HG02571 (cell line): ENCODE data around the gene SBF2.

Source experiments
- ATAC-seq: cut with Tn5 transposase; IDR thresholded peaks from one replicate; pipeline ENCODE4 v1.9.1; 2021; ENCODE audit warnings: mild to moderate bottlenecking, moderate library complexity; ENCODE audit not compliant: unreplicated experiment

SBF2 gene

DNA sequence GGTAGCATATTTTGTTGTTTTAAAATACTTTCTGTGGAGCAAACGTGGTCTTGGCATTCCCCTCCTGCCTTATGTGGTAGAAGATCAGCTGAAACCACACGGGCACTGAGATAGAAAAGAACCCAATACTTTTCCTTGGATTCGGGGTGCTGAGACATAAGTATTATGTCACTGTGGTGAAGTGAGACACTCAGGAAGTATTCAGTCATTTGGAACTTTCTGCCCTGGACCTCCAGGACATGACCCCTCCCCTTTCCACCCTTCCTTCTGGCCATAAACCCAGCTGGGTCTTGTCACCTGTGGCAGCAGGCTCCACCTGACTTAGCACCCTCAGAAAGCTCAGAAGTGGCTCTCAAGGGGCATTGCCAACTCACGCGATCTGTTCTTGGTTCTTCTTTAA lies 506.8 kb downstream of the SBF2 start:
- no peak for ATAC-seq

GRCh38 chr11:9784602-9785315 lies 509.3 kb downstream of the SBF2 start:
- ATAC-seq: no peak

GRCh38 chr11:9783986-9784385 lies 510.0 kb downstream of the SBF2 start:
- ATAC-seq: no peak

- ATAC-seq: no peak
Measured at GRCh38 chr11:9780929-9781328, 513.1 kb downstream of the SBF2 start.

- no peak for ATAC-seq
Measured at GRCh38 chr11:9777525-9777924, 516.5 kb downstream of the SBF2 start.

GRCh38 chr11:9777066-9777465 lies 517.0 kb downstream of the SBF2 start:
- no peak for ATAC-seq

- ATAC-seq: no peak
Measured at GRCh38 chr11:9776203-9776602, 517.8 kb downstream of the SBF2 start.

GRCh38 chr11:9775398-9775779 lies 518.6 kb downstream of the SBF2 start:
- ATAC-seq: no peak

- no peak for ATAC-seq
Measured at GRCh38 chr11:9774591-9775397, 519.2 kb downstream of the SBF2 start.

DNA sequence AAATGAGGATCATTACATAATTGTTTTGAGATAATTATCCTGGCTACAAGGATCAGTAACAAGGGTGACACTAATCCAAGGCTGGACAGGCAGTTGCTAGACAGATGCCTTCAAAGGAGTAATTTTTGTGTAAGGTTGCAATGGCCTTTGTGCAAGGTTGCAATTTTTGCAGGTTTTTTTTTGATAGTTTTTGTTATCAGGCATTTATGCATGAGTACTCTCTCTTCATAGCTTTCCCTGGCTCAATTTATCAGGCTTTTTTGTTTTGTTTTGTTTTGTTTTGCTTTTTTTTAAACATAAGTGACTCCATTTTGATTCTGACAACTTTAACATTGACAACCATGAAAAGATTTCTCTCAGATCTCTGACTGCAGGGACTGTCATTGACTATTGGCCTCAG lies 519.9 kb downstream of the SBF2 start:
- no peak for ATAC-seq

GRCh38 chr11:9773524-9773923 lies 520.5 kb downstream of the SBF2 start:
- no peak for ATAC-seq

- ATAC-seq: no peak
Measured at GRCh38 chr11:9772218-9772617, 521.8 kb downstream of the SBF2 start.

GRCh38 chr11:9771071-9771511 lies 522.9 kb downstream of the SBF2 start:
- ATAC-seq: no peak

GRCh38 chr11:9769621-9770020 lies 524.4 kb downstream of the SBF2 start:
- ATAC-seq: no peak

DNA sequence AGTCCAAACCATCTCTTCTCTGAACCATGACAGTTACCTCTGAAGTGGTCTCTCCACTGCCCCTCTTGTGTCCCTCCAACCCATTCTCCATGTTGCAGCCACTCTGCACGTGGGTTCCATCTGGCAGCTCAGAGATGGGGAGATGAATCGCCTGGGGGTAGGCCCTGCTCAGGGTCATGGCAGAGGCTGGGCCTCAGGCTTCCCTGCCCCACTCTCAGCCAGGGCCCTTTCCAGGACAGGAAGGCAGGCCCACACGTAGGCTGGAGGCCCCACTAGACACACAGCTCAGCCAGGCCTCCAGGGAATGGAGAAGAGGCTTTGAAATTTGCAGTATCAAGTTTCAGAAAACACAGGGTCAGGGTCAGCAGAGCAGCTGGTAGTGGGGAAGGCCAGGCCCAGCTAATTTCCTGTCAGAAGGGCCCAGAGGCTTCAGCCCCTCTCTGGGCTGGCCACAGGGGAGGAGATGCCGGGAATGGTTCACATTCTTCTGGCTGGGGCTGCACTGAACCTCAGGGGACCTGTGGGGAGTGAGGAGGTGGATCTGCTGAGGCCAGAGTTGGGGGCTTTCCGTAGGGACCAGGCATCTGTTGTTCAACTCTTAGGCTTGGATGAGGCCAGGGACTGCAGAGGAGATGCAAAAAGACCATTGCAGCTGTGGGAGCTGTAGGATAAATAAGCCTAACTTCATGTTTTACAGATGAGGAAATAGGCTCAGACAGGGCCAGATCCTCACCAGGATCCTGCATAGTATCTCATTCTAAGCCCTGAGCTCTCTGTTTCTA lies 528.5 kb downstream of the SBF2 start:
- ATAC-seq: peak; percentile 52

DNA sequence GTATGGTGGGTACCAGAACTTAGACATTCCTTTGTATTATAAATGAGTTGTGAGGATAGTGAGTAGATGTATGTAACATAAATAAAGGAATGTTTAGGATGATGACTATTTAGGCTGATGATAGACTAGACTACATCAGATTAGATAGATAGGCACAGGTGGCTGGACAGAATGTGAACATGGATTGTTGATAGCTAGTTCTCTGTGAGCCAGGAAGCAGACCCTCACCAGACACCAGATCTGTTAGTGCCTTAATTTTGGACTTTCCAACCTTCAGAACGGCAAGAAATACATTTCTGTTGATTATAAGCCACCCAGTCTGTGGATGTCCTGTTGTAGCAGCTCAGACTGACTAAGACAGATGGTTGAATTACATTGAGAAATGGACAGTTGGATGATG lies 530.7 kb downstream of the SBF2 start:
- ATAC-seq: no peak

DNA sequence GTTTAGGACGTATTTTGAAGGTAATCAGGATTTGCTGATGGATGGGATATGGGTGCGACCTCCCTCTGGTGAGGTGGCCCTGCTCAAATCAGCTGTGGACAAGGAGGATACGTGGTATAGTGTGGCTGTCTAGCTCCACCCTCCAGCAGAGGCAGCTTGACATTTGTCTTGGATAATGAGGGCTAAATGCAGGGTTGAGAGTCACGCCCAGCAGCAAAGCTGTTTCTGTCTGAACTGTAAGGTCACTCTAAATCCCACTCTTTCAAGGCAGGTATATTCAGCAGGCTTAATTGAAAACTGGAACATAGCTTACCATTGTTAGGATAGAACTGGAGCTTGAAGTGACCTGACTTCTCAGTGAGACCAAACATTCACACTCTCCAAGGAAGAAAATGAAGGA lies 531.5 kb downstream of the SBF2 start:
- no peak for ATAC-seq

- ATAC-seq: no peak
Measured at GRCh38 chr11:9761441-9761945, 532.5 kb downstream of the SBF2 start.

DNA sequence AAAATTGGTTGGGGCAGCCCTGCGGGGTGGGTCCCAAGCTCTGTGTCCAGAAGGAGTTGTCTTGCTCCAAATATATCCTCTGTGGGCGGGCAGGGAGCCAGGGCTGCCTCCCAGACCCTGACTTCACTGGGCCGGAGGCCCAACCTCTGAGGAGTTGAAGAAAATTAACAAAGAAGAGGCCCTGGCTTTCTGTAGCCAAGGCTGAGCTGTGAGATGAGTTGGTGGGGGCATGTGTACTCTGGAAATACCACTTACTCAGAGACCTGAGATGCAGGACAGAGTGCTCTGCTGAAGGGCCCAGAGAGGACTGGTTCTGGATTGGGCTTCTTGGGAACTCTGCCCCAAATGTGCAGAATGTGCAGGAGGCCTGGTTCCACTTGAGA lies 533.8 kb downstream of the SBF2 start:
- ATAC-seq: no peak

- peak; percentile 42 for ATAC-seq
Measured at GRCh38 chr11:9759519-9760192, 534.4 kb downstream of the SBF2 start.
